Transverse colon (tissue), 4 donors: ENCODE results near the gene ATG9B.

Source experiments
- CTCF ChIP-seq, 5 experiments: fragments of 200-600 bp in 3 of 5; fragments of 450-650 bp in 2 of 5; sonication (generic) in 3 of 5; IDR thresholded peaks; 1 replicate in 2 of 5; 2 replicates in 3 of 5; pipeline ENCODE4 v1.5.1; 2016 to 2017; ENCODE audit warnings: antibody characterized with exemption in 5 of 5, inconsistent platforms in 3 of 5, mild to moderate bottlenecking in 2 of 5, moderate library complexity in 1 of 5
- EP300 ChIP-seq: sonication (generic); formaldehyde crosslinking; IDR thresholded peaks from one replicate; pipeline ENCODE4 v1.6.1; 2017; ENCODE audit warnings: antibody characterized with exemption, low read depth
- POLR2A ChIP-seq: fragments of 450-650 bp; IDR thresholded peaks from one replicate; pipeline ENCODE4 v1.6.1; 2016; ENCODE audit warnings: antibody characterized with exemption, mild to moderate bottlenecking, moderate library complexity
- POLR2AphosphoS5 ChIP-seq, 3 donors: sonication (generic); formaldehyde crosslinking; IDR thresholded peaks; one replicate each; pipeline ENCODE4 v1.6.1; 2016; ENCODE audit warnings: antibody characterized with exemption in 3 of 3

GRCh38 chr7:151047976-151048815, 23.9 kb upstream of the ATG9B start, which contains the start of gene ASIC3:
- TF ChIP-seq CTCF (IDR thresholded peaks at IDR 0.05) = no peak
- no peak for TF ChIP-seq EP300
- TF ChIP-seq POLR2A = no peak
- no peak for TF ChIP-seq POLR2AphosphoS5 (IDR thresholded peaks at IDR 0.05)
